K562 (cell line): Measurements from ENCODE around the gene DELE1. TPM values are rescaled to one million over a fixed set of nuclear protein-coding genes. Genes with fewer than 3 reads are reported as not detected.

Experiments
- ARHGAP35 ChIP-seq: fragments of 450-650 bp; IDR thresholded peaks from 2 replicates; pipeline ENCODE4 v1.6.1; 2018; ENCODE audit not compliant: partially characterized antibody
- BMI1 ChIP-seq: fragments of 150-350 bp; IDR thresholded peaks from 2 replicates; pipeline ENCODE4 v1.6.1; 2014; ENCODE audit warnings: low read length
- CAMTA2 ChIP-seq: fragments of 250-450 bp; sonication (Bioruptor Pico); conservative IDR thresholded peaks from 2 replicates; pipeline ENCODE4 v1.5.1; 2022
- CBFA2T3 ChIP-seq: fragments of 450-650 bp; IDR thresholded peaks from 2 replicates; pipeline ENCODE4 v1.6.1; 2017
- CREM ChIP-seq: IDR thresholded peaks from 2 replicates; pipeline ENCODE4 v1.6.1; 2014; ENCODE audit warnings: antibody characterized with exemption, low read depth
- CTCFL ChIP-seq: IDR thresholded peaks from 2 replicates; pipeline ENCODE4 v1.6.1; 2011; ENCODE audit warnings: borderline replicate concordance, low read depth, mild to moderate bottlenecking, moderate library complexity, low read length; ENCODE audit not compliant: insufficient read depth, poor library complexity, severe bottlenecking
- CXXC5 ChIP-seq: fragments of 250-450 bp; sonication (Bioruptor Pico); IDR thresholded peaks from 2 replicates; pipeline ENCODE4 v1.8.0; 2022; ENCODE audit warnings: inconsistent platforms, mild to moderate bottlenecking, moderate library complexity
- E2F8 ChIP-seq: fragments of 450-650 bp; IDR thresholded peaks from 2 replicates; pipeline ENCODE4 v1.7.1; 2018; ENCODE audit warnings: mild to moderate bottlenecking, low read depth; ENCODE audit not compliant: partially characterized antibody
- FOXP1 ChIP-seq: sonication (generic); formaldehyde crosslinking; IDR thresholded peaks from 2 replicates; pipeline ENCODE4 v1.8.0; 2022; ENCODE audit warnings: mild to moderate bottlenecking, missing genetic modification reagents
- HMGN3 ChIP-seq: IDR thresholded peaks from 2 replicates; pipeline ENCODE4 v1.6.1; 2011; ENCODE audit warnings: borderline replicate concordance, low read depth, mild to moderate bottlenecking, mixed read lengths, low read length; ENCODE audit not compliant: insufficient read length; ENCODE audit errors: extremely low read depth
- ID3 ChIP-seq, 2 experiments: fragments of 250-450 bp in 1 of 2; fragments of 450-650 bp in 1 of 2; sonication (Bioruptor Pico) in 1 of 2; IDR thresholded peaks; 2 replicates each; pipeline versions ENCODE4 v1.6.1 to v1.8.0; 2016 to 2021; ENCODE audit warnings: mild to moderate bottlenecking in 2 of 2, moderate library complexity in 2 of 2, missing compliant biosample characterization in 1 of 2, missing genetic modification characterization in 1 of 2
- SMC3 ChIP-seq: conservative IDR thresholded peaks from 2 replicates; pipeline ENCODE4 v1.6.1; 2011; ENCODE audit warnings: low read depth, low read length, improper control_type of control experiment; ENCODE audit not compliant: insufficient read depth
- TBP ChIP-seq: optimal IDR thresholded peaks from 2 replicates; pipeline ENCODE3; 2011; ENCODE audit warnings: low read depth, low read length, improper control_type of control experiment
- THRB ChIP-seq: fragments of 450-650 bp; formaldehyde crosslinking; conservative IDR thresholded peaks from 2 replicates; pipeline ENCODE4 v1.4.0; 2022; ENCODE audit warnings: mild to moderate bottlenecking, missing genetic modification characterization
- TOE1 ChIP-seq, 2 experiments: fragments of 450-650 bp in 1 of 2; sonication (generic) in 1 of 2; formaldehyde crosslinking in 1 of 2; IDR thresholded peaks; 2 replicates each; pipeline versions ENCODE4 v1.7.1 to v1.8.0; 2016 to 2022; ENCODE audit warnings: borderline replicate concordance in 2 of 2, mild to moderate bottlenecking in 2 of 2, antibody characterized with exemption in 1 of 2, inconsistent platforms in 1 of 2, low read depth in 1 of 2, missing genetic modification reagents in 1 of 2, moderate library complexity in 1 of 2
- WHSC1 ChIP-seq: IDR thresholded peaks from one replicate; pipeline ENCODE4 v1.6.1; 2012; ENCODE audit warnings: low read length, control low read depth, inconsistent platforms
- ZNF23 ChIP-seq: fragments of 250-450 bp; sonication (Bioruptor Pico); IDR thresholded peaks from 2 replicates; pipeline ENCODE4 v1.4.0; 2020; ENCODE audit warnings: mild to moderate bottlenecking
- ZNF740 ChIP-seq, 3 experiments: fragments of 200-800 bp in 1 of 3; sonication (Bioruptor generic) in 1 of 3; sonication (generic) in 1 of 3; formaldehyde crosslinking in 1 of 3; IDR thresholded peaks; 2 replicates each; pipeline versions ENCODE4 v1.6.1 to v1.8.0; 2016 to 2022; ENCODE audit warnings: mild to moderate bottlenecking in 2 of 3, missing compliant biosample characterization in 2 of 3, missing genetic modification characterization in 2 of 3, missing genetic modification reagents in 1 of 3
- polyA plus RNA-seq, 8 experiments: library from polyadenylated mRNA; depleted of rRNA in 4 of 8; stranded (reverse) in 5 of 8; unstranded in 3 of 8; fragments of >200 nt; fragmentation: Nextera tagmentation in 2 of 8; fragmentation: Illumina TruSeq in 1 of 8; extraction: Ambion mirVana in 2 of 8; extraction: Trizol in 1 of 8; gene quantifications; 2 replicates each; pipeline versions ENCODE4 v1.2.1 to v1.2.3, GENCODE V29; 2011 to 2014; ENCODE audit warnings: inconsistent platforms in 1 of 8, missing spikeins in 1 of 8
- total RNA-seq, 7 experiments: library from RNA; depleted of rRNA in 6 of 7; stranded (reverse); fragments of >200 nt in 6 of 7; fragmentation: Illumina TruSeq in 2 of 7; extraction: Trizol in 2 of 7; gene quantifications; 2 replicates each; pipeline versions ENCODE4 v1.2.1 to v1.2.3, GENCODE V29; 2011 to 2021; ENCODE audit warnings: low replicate concordance in 1 of 7

The DELE1 gene
- total and polyA plus RNA-seq, 9 of the 15 experiments (the other 6 are each of a cell fraction or from before 2014, with no cell fraction given) = 16.6 to 74.4 (median 49.8) TPM

GRCh38 chr5:141878711-141879425, 44.8 kb upstream of the DELE1 start (continued):
- TF ChIP-seq BMI1 = no peak
- TF ChIP-seq ZNF23 (CRISPR knock-in tag) = no peak
- TF ChIP-seq HMGN3 = peak; percentile 25
- TF ChIP-seq TOE1 (IDR thresholded peaks at IDR 0.05; ENCODE audit: borderline replicate concordance) = 0 out of 2 replicates have a peak, but pooled peaks have one; percentile 22
- TF ChIP-seq TOE1 (CRISPR knock-in tag; IDR thresholded peaks at IDR 0.05; ENCODE audit: borderline replicate concordance, low read depth) = no peak
- TF ChIP-seq CXXC5 = peak; percentile 87
- TF ChIP-seq WHSC1 = no peak
- peak; percentile 75 for TF ChIP-seq SMC3
- TF ChIP-seq CAMTA2 = no peak
- 0 out of 2 replicates have a peak, but pooled peaks have one; percentile 9 for TF ChIP-seq CBFA2T3
- TF ChIP-seq E2F8 = no peak
- TF ChIP-seq THRB = no peak
- TF ChIP-seq FOXP1 = peak; percentile 28; the same call in 1 of the 2 replicates
- TF ChIP-seq CTCFL = peak; percentile 19
- TF ChIP-seq ID3 (CRISPR knock-in tag; IDR thresholded peaks at IDR 0.05) = no peak
- TF ChIP-seq ID3 (tag; IDR thresholded peaks at IDR 0.05) = no peak; the same call in 1 of the 2 replicates
- no peak for TF ChIP-seq ZNF740 (CRISPR knock-in tag; IDR thresholded peaks at IDR 0.05)
- peak in 1 of 2 experiments; percentile 6; a peak in 1 of 4 replicates for TF ChIP-seq ZNF740 (tag; IDR thresholded peaks at IDR 0.05)
- TF ChIP-seq ARHGAP35 = peak; percentile 22
- peak; percentile 39; the same call in 1 of the 2 replicates for TF ChIP-seq CREM
- no peak for TF ChIP-seq TBP
